Stimulated activated CD4-positive, alpha-beta T cell treated with anti-CD3 and anti-CD28 coated beads, Interleukin-15, amount 100 ng/mL, for 48 hours (primary cell): ENCODE data around the gene RBKS.
"Not testable (repeated sequence)": the region's sequence is repeated elsewhere in the genome, so short reads cannot be mapped to it uniquely, and the experiment has no call there.

Experiments
- DNase-seq, 2 donors: peaks; one replicate each; pipeline ENCODE4 v3.0.0-alpha.2; 2020; ENCODE audit warnings: low read depth in 2 of 2

RBKS gene

GRCh38 chr2:27762951-27763906, 127.0 kb downstream of the RBKS start:
- no peak for DNase-seq

GRCh38 chr2:27756544-27757498, 133.4 kb downstream of the RBKS start:
- no peak for DNase-seq

GRCh38 chr2:27756091-27756490, 134.1 kb downstream of the RBKS start:
- DNase-seq, result no peak

DNA sequence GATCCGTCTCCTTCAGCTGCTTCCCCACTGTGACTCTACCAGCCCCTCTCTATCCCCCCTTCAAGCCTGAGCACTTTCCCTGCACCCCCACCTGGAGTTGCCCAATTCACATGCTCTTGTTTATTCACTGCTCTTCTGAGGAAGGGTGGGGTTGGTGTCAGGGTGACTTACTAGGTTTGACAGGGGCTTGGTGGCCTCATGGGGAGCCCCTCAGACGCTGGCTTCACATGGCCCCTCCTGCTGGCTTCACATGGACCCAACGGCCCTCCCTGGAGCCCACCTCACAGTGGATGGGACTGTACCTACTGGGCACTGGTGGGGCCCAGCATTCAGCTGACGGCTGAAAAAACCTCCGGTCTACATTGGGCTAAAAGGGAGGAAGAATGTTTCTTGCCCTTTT, 135.4 kb downstream of the RBKS start:
- no peak for DNase-seq

DNA sequence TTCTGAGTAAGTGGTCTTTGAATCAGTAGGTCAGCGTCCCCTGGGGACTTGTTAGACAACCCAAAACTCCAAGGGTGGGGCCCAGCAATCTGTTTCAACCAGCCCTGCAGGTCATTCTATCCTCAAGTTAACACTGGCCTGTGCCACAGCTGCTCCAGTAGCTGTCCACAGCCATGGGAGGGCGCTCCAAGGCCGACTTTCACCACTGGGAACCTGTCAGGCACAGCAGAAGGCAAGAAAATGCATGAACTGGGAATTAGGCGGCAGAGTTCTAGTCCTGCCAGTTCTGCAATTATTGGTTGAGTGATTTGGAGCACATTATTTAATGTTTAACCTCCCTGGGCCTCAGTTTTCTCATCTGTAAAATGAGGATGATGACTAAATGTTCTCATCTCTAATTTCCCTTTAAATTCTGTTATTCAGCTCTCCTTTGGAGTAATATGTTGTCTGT, 136.0 kb downstream of the RBKS start:
- DNase-seq, result peak; percentile 68 to 83

DNA sequence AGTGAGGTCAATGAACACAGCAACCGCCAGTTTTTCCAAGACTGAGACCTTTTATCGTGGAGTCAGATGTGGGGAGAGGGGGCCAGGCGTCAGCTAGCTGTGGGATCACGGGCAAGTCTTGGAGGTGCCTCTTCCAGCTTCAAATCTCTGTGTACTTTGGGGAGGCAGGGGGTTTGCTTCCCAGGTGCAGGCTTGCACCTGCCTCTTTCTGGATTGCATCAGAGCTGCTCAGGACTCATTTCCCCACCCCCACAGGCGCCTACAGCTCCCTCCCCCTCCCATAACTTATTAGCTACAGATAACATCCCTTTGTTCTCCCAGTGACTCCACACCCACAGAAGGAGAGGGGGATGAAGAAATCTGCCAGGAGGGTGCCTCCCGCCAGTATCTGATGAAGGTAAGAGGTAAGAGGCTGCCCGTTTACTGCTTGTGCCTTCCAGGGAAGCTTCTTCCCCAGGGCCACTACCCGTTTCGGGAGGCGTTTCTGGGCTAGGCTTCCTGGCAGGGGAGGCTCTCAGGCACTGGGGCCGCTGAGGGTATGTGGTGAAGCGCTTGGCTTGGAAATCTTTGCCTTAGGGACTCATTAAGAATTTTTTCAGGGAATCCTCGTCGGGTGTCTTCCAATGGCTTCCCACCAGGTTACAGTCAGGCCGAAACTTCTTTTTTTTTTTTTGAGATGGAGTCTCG, 137.5 kb downstream of the RBKS start:
- no peak for DNase-seq

DNA sequence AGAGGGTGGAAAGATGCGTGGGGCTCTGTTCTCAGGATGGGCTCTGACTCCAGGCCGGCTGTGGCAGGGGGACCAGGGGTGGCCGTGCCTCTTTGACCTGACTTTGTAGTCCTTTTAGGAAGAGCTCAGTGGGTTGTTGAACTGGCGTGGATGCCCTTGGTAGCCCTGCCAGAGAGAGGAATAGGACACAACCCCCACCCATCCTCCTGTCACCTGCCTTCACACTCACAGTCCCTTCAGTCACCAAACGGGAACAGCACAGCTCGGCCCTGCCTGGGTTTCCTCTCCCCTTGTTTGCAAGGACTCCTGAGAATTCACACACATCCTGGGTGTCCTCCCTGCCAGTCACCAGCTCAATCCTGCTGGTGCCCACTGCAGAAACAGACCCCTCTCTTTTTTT, 138.8 kb downstream of the RBKS start:
- DNase-seq, result no peak

DNA sequence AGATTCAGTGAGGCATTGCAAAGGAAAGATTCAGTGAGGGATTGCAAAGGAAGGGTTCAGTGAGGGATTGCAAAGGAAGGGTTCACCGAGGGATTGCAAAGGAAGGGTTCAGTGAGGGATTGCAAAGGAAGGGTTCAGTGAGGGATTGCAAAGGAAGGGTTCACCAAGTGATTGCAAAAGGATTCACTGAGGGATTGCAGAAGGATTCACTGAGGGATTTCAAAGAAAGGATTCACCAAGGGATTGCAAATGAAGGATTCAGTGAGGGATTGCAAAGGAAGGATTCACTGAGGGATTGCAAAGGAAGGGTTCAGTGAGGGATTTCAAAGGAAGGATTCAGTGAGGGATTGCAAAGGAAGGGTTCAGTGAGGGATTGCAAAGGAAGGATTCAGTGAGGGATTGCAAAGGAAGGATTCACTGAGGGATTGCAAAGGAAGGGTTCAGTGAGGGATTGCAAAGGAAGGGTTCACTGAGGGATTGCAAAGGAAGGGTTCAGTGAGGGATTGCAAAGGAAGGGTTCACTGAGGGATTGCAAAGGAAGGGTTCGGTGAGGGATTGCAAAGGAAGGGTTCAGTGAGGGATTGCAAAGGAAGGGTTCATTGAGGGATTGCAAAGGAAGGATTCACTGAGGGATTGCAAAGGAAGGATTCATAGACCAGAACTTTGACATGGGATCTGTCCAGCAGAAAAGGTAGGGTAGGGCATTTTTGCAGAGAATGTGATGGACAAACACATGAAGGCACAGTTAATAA, 141.2 kb downstream of the RBKS start:
- not testable (repeated sequence) for DNase-seq

DNA sequence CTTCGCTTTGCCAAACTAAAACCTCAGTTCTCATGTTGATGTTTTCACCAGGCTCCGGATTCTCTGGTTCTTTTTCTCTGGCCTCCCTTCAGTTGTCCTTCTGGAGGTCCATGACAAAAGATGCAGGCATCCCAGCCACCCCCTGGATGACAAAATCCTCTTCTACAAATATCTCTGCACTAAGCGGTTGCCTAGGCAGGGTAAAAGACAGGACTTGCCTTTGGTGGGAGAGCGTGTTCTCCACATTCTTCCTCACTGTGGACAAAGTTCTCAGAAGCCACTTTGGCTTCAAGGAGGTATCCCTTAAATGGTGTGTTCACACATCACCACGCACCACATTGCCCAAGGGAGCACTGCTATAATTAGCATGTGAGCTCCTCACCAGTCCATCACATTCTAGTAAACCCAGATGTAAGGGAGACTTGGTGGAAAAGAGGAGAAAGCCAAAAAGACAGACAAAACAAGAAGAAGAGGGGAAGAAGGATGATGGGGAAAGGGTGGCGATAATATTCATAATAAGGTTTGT, 142.3 kb downstream of the RBKS start:
- DNase-seq, result no peak

DNA sequence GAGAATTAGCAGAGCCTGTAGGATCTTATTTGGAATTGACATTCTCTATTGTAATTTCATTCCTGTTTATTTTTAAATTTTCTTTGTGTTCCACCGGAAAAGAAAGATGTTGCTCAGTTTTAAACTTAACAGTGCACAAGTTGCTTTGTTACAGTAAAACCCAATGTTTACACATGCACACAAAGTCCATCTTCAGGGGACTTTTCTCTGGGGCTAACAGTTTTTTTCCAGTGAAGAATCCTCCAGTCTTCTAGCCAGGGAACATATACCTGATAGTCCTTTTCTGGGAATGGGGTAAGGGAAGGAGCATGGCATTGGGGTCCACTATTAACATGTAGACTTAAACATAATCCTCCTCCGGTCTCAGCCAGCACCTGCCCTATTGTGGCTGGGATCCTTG, 143.9 kb downstream of the RBKS start:
- no peak for DNase-seq

DNA sequence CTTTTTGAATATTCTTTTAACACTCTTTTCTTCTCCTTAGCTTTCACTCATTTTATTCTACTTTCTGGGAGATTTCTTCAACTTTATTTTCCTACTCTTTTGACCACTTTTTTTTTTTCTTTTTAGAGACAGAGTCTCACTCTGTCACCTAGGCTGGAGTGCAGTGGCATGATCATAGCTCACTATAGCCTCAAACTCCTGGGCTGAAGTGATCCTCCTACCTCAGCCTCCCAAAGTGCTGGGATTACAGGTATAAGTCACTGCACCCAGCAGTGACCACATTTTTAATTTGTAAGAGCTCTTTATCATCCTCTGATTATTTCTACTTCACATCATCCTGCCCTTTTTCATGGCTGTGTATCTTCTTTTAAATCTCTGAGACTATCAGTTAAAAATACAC, 144.7 kb downstream of the RBKS start:
- not testable (repeated sequence) for DNase-seq

DNA sequence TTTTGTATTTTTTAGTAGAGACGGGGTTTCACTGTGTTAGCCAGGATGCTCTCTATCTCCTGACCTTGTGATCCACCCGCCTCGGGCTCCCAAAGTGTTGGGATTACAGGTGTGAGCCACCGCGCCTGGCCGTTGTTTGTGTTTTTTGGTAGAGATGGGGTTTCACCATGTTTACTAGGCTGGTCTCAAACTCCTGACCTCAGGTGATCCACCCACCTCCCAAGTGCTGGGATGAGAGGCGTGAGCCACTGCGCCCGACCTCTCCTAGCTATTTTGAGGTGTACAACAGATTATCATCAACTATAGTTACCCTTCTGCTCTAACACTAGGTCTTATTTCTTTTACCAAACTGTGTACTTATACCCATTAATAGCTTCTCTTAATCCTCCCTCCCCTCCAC, 147.6 kb downstream of the RBKS start:
- no peak for DNase-seq

DNA sequence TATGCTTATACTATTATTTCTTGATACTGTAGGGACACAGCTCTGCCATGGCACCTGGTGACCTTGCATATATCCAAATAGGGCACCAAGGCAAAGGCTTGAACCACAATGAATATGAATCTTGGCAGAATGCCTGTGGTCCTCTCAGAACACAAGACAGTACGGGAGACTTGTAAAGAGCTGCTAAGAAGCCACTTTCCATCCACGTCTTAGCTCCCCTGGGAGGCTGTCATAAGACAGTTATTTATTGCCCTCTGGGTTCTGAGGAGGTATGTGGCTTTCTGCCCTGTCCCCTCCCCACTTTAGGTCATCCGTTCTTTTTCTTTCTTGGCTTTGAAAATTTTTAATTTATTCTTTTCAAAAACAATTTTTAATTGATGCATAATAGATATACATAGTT, 148.5 kb downstream of the RBKS start:
- DNase-seq, result no peak

DNA sequence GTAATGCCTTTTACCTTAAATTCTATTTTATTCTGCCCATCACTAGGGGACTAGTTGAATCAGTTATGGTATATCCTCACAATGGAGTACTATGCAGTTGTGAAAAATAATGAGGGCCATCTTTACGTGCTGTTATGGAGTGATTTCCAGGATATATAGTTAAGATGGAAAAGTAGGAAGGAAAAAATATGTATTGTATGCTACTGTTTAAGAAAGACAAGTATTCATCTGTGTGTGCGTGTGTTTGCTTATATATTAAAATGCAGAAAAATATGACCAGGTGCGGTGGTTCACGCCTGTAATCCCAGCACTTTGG, 151.2 kb downstream of the RBKS start:
- no peak for DNase-seq

GRCh38 chr2:27738349-27739057, 151.7 kb downstream of the RBKS start:
- DNase-seq, result no peak

DNA sequence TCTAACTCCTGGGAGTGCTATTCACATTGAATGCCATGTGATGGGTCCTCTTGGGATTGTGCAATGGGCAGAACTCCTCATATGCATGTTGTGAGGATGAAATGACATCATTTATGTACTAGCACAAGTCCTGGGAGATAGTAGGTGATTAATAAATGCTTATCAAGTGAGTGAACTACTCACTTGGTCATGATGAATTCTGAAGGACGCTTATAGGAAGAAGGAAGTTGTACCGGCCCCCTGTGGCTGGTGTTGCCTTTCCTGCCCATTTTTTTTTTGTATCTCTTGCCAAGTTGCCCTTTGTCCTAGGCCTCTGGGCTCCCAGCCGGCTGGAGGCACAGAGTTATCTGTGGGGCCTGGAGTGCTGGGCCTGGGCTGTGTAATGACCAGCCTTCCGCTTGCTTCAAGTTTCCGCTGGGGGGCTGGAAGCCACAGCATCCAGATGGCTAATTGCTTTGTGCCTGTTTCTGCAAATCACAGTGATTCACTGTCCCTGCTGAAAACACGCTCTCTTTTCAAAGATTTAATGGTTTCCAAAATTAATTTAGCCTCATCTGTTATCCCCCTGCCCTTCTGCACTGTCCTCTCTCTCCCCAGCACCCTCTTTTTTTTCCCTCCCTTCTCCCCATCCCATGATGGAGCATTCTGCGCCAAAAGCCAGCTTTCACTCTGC, 152.4 kb downstream of the RBKS start:
- DNase-seq, result no peak

DNA sequence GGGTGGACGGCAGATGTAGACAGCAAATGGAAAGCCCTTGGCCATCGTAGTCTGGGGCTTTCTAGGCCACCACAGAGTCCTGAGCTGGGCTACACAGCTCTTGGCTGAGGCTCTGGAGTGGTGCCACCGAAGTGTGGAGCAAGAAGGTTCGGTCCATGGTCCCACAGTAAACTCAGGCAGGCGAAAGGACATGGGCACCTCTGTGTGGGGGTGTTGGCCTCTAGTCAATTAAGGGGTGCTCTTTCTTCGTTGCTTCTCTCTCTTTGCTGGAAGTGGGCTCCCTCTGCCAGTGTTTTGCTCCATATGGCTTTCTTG, 153.3 kb downstream of the RBKS start:
- no peak for DNase-seq

DNA sequence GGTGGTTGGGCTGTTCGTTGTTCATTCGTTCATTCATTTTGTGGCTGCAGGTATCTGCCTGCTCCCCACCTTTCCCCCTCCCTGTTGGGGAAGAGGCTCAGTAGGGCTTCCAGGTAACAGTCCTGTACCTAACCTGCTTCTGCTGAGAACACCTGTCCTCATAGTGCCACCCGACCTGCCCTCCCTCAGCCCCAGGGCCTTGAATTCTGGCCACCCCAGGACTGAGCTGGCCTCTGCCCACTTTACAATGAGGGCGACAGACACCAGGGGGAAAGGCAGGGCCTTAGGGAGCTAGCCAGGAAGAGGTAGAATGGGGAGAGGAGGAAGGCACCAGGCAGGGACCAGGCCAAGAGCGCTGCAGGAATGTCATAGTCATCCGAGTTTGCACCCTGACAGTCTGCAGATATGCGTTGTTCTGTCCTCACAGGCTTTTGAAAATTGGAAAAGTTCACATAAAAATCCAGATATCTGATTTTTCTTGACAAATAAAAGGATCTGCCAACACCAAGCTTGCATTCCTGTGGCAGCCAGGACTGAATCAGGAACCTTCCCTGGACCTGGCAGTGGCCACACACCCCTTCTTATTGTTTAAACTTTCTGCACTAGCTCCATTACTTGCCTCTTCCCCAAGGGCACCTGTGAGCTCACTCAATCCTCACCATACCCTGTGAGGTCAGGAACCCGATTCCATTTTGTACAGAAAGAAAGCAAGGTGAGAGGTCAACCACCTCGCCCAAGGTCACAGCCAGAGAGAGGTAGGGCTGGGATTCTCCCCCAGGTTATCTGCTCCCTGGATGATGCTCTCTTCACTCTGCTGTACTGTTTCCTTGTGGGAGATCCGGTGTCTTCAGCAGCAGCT, 153.9 kb downstream of the RBKS start:
- no peak for DNase-seq

- peak; percentile 43 to 70 for DNase-seq
Observed at GRCh38 chr2:27735263-27735904, 154.8 kb downstream of the RBKS start.
